H1 (cell line): ENCODE data around the gene NOL3. TPM values are rescaled to one million over a fixed set of nuclear protein-coding genes. Genes with fewer than 3 reads are reported as not detected.

ENCODE experiments used
- CTCF ChIA-PET: fragments of 300-600 bp; sonication (Branson Sonifier 250); formaldehyde crosslinking; loops from one replicate; lab custom pipeline; 2021; ENCODE audit not compliant: partially characterized antibody; lab: Charles Lee
- POLR2A ChIA-PET: fragments of 300-600 bp; sonication (Branson Sonifier 250); formaldehyde crosslinking; loops from one replicate; lab custom pipeline; 2021; ENCODE audit warnings: inconsistent platforms; ENCODE audit not compliant: partially characterized antibody; lab: Charles Lee
- DNase-seq, 2 experiments: peaks; one replicate each; pipeline versions ENCODE4 v3.0.0 to v3.0.0-alpha.2; 2010 to 2022; ENCODE audit warnings: low spot score in 2 of 2, low read depth in 1 of 2, mixed read lengths in 1 of 2
- FAIRE-seq: peaks from 2 replicates; lab custom pipeline; 2011; peaks lifted over from hg19 to GRCh38; lab: Jason Lieb, UNC
- H2AFZ ChIP-seq: 2 replicates; pipeline ENCODE4 v1.8.1; 2012; ENCODE audit warnings: low read length, inconsistent platforms
- H2AK5ac ChIP-seq: 2 replicates; pipeline ENCODE4 v1.6.1; 2013; ENCODE audit warnings: low read depth, low read length
- H2BK120ac ChIP-seq: replicated peaks from 2 replicates; pipeline ENCODE3; 2013; ENCODE audit warnings: low read depth, low read length, inconsistent platforms
- H2BK12ac ChIP-seq: 2 replicates; pipeline ENCODE4 v1.6.1; 2013; ENCODE audit warnings: low read depth, low read length
- H2BK15ac ChIP-seq: 2 replicates; pipeline ENCODE4 v1.6.1; 2013; ENCODE audit warnings: low read length
- H2BK20ac ChIP-seq: 2 replicates; pipeline ENCODE4 v1.6.1; 2013; ENCODE audit warnings: low read length
- H2BK5ac ChIP-seq: 2 replicates; pipeline ENCODE4 v1.6.1; 2013; ENCODE audit warnings: low read depth, low read length
- H3K14ac ChIP-seq: 2 replicates; pipeline ENCODE4 v1.6.1; 2013; ENCODE audit warnings: inconsistent platforms; ENCODE audit not compliant: insufficient read length
- H3K18ac ChIP-seq: 2 replicates; pipeline ENCODE4 v1.6.1; 2013; ENCODE audit warnings: low read length; ENCODE audit errors: extremely low read depth
- H3K23ac ChIP-seq: 2 replicates; pipeline ENCODE4 v1.6.1; 2013; ENCODE audit warnings: inconsistent platforms; ENCODE audit not compliant: insufficient read length
- H3K23me2 ChIP-seq: 2 replicates; pipeline ENCODE4 v1.6.1; 2013; ENCODE audit warnings: low read depth, low read length
- H3K27ac ChIP-seq: 2 replicates; pipeline ENCODE4 v1.6.1; 2011; ENCODE audit warnings: low read depth, low read length, inconsistent platforms
- H3K27me3 ChIP-seq, 4 experiments: replicated peaks in 1 of 4; 1 replicate in 1 of 4; 2 replicates in 3 of 4; pipeline versions ENCODE4 v1.6.1 to v1.8.1; 2011 to 2013; ENCODE audit warnings: low read length in 3 of 4, mild to moderate bottlenecking in 3 of 4, inconsistent platforms in 2 of 4, mixed read lengths in 2 of 4, moderate library complexity in 1 of 4; ENCODE audit not compliant: control insufficient read depth in 3 of 4, insufficient read depth in 3 of 4; ENCODE audit errors: extremely low read depth in 1 of 4
- H3K36me3 ChIP-seq, 4 experiments: 2 replicates each; pipeline versions ENCODE4 v1.6.1 to v1.8.1; 2011 to 2013; ENCODE audit warnings: mild to moderate bottlenecking in 4 of 4, low read length in 3 of 4, moderate library complexity in 2 of 4, control low read depth in 1 of 4, inconsistent platforms in 1 of 4; ENCODE audit not compliant: insufficient read depth in 4 of 4, control insufficient read depth in 2 of 4
- H3K4ac ChIP-seq: replicated peaks from 2 replicates; pipeline ENCODE3; 2013; ENCODE audit warnings: low read length, low read depth, mixed read lengths, inconsistent platforms; ENCODE audit not compliant: insufficient read length
- H3K4me1 ChIP-seq, 4 experiments: replicated peaks in 1 of 4; 1 replicate in 1 of 4; 2 replicates in 3 of 4; pipeline versions ENCODE4 v1.6.1 to v1.8.1; 2011 to 2013; ENCODE audit warnings: low read length in 3 of 4, inconsistent platforms in 2 of 4, mixed read lengths in 1 of 4; ENCODE audit not compliant: insufficient read depth in 4 of 4, control insufficient read depth in 3 of 4
- H3K4me2 ChIP-seq, 2 experiments: 2 replicates each; pipeline versions ENCODE4 v1.6.1 to v1.8.1; 2011 to 2013; ENCODE audit warnings: low read depth in 2 of 2, low read length in 2 of 2, control low read depth in 1 of 2, inconsistent platforms in 1 of 2, mild to moderate bottlenecking in 1 of 2; ENCODE audit not compliant: insufficient read depth in 1 of 2
- H3K4me3 ChIP-seq, 4 experiments: fragments of 200-600, 300-600 bp in 1 of 4; sonication (generic), shearing (Covaris generic), sonication (Bioruptor Twin) in 1 of 4; 2 replicates each; pipeline versions ENCODE4 v1.5.1 to v1.8.1; 2011 to 2016; ENCODE audit warnings: low read length in 4 of 4, low read depth in 3 of 4, control low read depth in 2 of 4, inconsistent platforms in 2 of 4, mild to moderate bottlenecking in 2 of 4, mixed read lengths in 1 of 4, moderate library complexity in 1 of 4; ENCODE audit not compliant: insufficient read depth in 2 of 4; ENCODE audit errors: extremely low read depth in 1 of 4
- H3K56ac ChIP-seq: replicated peaks from 2 replicates; pipeline ENCODE3; 2013; ENCODE audit warnings: low read depth, mild to moderate bottlenecking, mixed read lengths, low read length, inconsistent platforms; ENCODE audit not compliant: insufficient read length
- H3K79me1 ChIP-seq: 2 replicates; pipeline ENCODE4 v1.6.1; 2013; ENCODE audit warnings: low read depth, low read length, control low read depth
- H3K79me2 ChIP-seq, 2 experiments: 2 replicates each; pipeline versions ENCODE4 v1.6.1 to v1.8.1; 2012 to 2013; ENCODE audit warnings: low read length in 2 of 2, mild to moderate bottlenecking in 2 of 2, inconsistent platforms in 1 of 2; ENCODE audit not compliant: insufficient read depth in 2 of 2, control insufficient read depth in 1 of 2
- H3K9ac ChIP-seq, 4 experiments: replicated peaks in 1 of 4; 1 replicate in 1 of 4; 2 replicates in 3 of 4; pipeline versions ENCODE4 v1.6.1 to v1.8.1; 2011 to 2013; ENCODE audit warnings: low read depth in 3 of 4, low read length in 3 of 4, control low read depth in 2 of 4, mild to moderate bottlenecking in 2 of 4, moderate library complexity in 2 of 4, inconsistent platforms in 1 of 4; ENCODE audit errors: extremely low read depth in 1 of 4
- H3K9me3 ChIP-seq, 2 experiments: 2 replicates each; pipeline versions ENCODE4 v1.6.1 to v1.8.1; 2012 to 2013; ENCODE audit warnings: mild to moderate bottlenecking in 2 of 2, moderate library complexity in 2 of 2, control low read depth in 1 of 2, inconsistent platforms in 1 of 2, low read depth in 1 of 2, low read length in 1 of 2, mixed read lengths in 1 of 2; ENCODE audit not compliant: insufficient read depth in 2 of 2
- H4K20me1 ChIP-seq, 2 experiments: replicated peaks in 1 of 2; 2 replicates each; pipeline versions ENCODE3 to v1.8.1; 2011 to 2013; ENCODE audit warnings: inconsistent platforms in 2 of 2, low read length in 2 of 2, mild to moderate bottlenecking in 1 of 2; ENCODE audit not compliant: insufficient read depth in 2 of 2, control insufficient read depth in 1 of 2
- H4K5ac ChIP-seq: 2 replicates; pipeline ENCODE4 v1.6.1; 2013; ENCODE audit warnings: low read length, low read depth, mixed read lengths, inconsistent platforms; ENCODE audit not compliant: insufficient read length
- H4K8ac ChIP-seq: 2 replicates; pipeline ENCODE4 v1.8.0; 2013; ENCODE audit warnings: mild to moderate bottlenecking, moderate library complexity, low read length, inconsistent platforms; ENCODE audit not compliant: insufficient read depth; ENCODE audit errors: extremely low read depth
- H4K91ac ChIP-seq: replicated peaks from 2 replicates; pipeline ENCODE3; 2013; ENCODE audit warnings: low read length, mixed read lengths, inconsistent platforms; ENCODE audit not compliant: insufficient read length
- CBX5 ChIP-seq: fragments of 300-800, 300-1000 bp; sonication (generic); IDR thresholded peaks from 2 replicates; pipeline ENCODE4 v1.7.1; 2016; ENCODE audit warnings: antibody characterized with exemption, low read length, low read depth
- CHD1 ChIP-seq: IDR thresholded peaks from 2 replicates; pipeline ENCODE4 v1.6.1; 2012; ENCODE audit warnings: low read depth, low read length, improper control_type of control experiment
- GABPA ChIP-seq: IDR thresholded peaks from 2 replicates; pipeline ENCODE4 v1.6.1; 2011; ENCODE audit warnings: mild to moderate bottlenecking, low read length, moderate library complexity, borderline replicate concordance; ENCODE audit not compliant: insufficient read depth
- KDM1A ChIP-seq: fragments of 200-600, 300-600 bp; sonication (generic); IDR thresholded peaks from 2 replicates; pipeline ENCODE4 v1.7.1; 2016; ENCODE audit warnings: mild to moderate bottlenecking, low read length, borderline replicate concordance
- KDM5A ChIP-seq: fragments of 200-600 bp; IDR thresholded peaks from 2 replicates; pipeline ENCODE4 v1.7.1; 2012; ENCODE audit warnings: mild to moderate bottlenecking, low read length, inconsistent platforms, mixed read lengths
- POLR2AphosphoS5 ChIP-seq: IDR thresholded peaks from 2 replicates; pipeline ENCODE4 v1.6.1; 2011; ENCODE audit warnings: low read depth, low read length
- SIN3A ChIP-seq, 2 experiments: IDR thresholded peaks in 1 of 2; conservative IDR thresholded peaks in 1 of 2; 2 replicates each; pipeline ENCODE4 v1.6.1; 2011 to 2012; ENCODE audit warnings: low read length in 2 of 2, improper control_type of control experiment in 1 of 2, low read depth in 1 of 2, mild to moderate bottlenecking in 1 of 2
- YY1 ChIP-seq: IDR thresholded peaks from 2 replicates; pipeline ENCODE4 v1.6.1; 2011; ENCODE audit warnings: low read depth, mild to moderate bottlenecking, low read length
- WGBS, 2 experiments: shearing (Covaris generic) in 1 of 2; methylation state at CpG; one replicate each; pipeline versions ENCODE4 v1.1.6 to v1.1.7; 2013 to 2015; ENCODE audit warnings: low lambda C conversion rate in 2 of 2, mixed read lengths in 2 of 2, inconsistent platforms in 1 of 2, low coverage in 1 of 2, missing lambda C conversion rate in 1 of 2; ENCODE audit not compliant: insufficient replicate concordance in 2 of 2, insufficient coverage in 1 of 2, insufficient read length in 1 of 2; ENCODE audit errors: extremely low coverage in 1 of 2, missing lambda C conversion rate in 1 of 2; 5-methylcytosine and 5-hydroxymethylcytosine counted together
- polyA plus RNA-seq, 7 experiments: library from polyadenylated mRNA; depleted of rRNA in 3 of 7; stranded (reverse) in 5 of 7; unstranded in 2 of 7; fragments of >200 nt in 5 of 7; fragments of 200-250 nt in 2 of 7; gene quantifications; 1 replicate in 5 of 7; 2 replicates in 1 of 7; 4 replicates in 1 of 7; pipeline versions ENCODE4 v1.2.1 to v1.2.3, GENCODE V29; 2011 to 2013; ENCODE audit warnings: missing spikeins in 2 of 7, mixed read lengths in 2 of 7
- total RNA-seq: library from RNA; stranded (reverse); fragmentation: NEBNext Ultra II Directional; extraction: Animal tissue kit (Norgen Biotek cat#: 25700); gene quantifications from 2 replicates; pipeline ENCODE4 v1.2.1, GENCODE V29; 2021
- TF ChIP-seq, protein P1 (sequence below): IDR thresholded peaks from 2 replicates; pipeline ENCODE4 v1.6.1; 2011; ENCODE audit warnings: low read length, improper control_type of control experiment
- TF ChIP-seq, protein P2 (sequence below): IDR thresholded peaks from 2 replicates; pipeline ENCODE4 v1.6.1; 2012; ENCODE audit warnings: low read length, inconsistent platforms

Gene NOL3
- total and polyA plus RNA-seq, 2 of the 8 experiments (the other 6 are each of a cell fraction or from before 2014, with no cell fraction given), result 2.2 to 4.6 TPM

DNA sequence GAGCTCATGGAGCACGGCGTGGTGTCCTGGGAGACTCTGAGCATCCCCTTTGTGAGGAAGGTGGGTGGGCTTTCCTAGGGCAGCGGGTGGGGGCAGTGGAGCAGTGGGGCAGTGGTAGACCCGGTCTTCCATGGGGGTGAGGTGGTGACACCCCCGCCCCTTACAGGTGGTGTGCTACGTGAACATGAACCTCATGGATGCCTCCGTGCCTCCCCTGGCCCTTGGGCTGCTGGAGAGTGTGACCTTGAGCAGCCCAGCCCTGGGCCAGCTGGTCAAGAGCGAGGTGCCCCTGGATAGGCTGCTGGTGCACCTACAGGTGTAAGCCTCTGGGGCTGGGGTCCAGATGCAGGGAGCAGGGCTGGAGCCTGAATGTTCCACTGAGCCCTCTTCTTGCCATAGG, 30.2 kb downstream of the NOL3 start:
- 88% methylated on average over 8 of the region's 8 CpGs; no CpG with 5 or more reads in 1 of the 2 experiments for WGBS, 2 experiments
- H2BK15ac ChIP-seq, result 0 out of 2 replicates have a peak overlapping the region, but pooled peaks have one; percentile 61

More for the DNA sequence above, 30.2 kb downstream of the NOL3 start:
- Histone ChIP-seq H3K23ac (no peak overlapping the region), H4K91ac (no peak overlapping the region), H3K27ac (no peak overlapping the region), H3K18ac (peak overlapping the region; percentile 48; the same call in 1 of the 2 replicates), H3K27me3 (no peaks in the 10 kb centered on the region), H3K9ac (no peak overlapping the region), H3K56ac (no peak overlapping the region), H3K36me3 (peaks cover 13 to 25% (median 24%) of the 10 kb centered on the region in 4 experiments), H2BK20ac (no peak overlapping the region), H2BK120ac (no peak overlapping the region), H3K23me2 (peaks cover 6% of the 10 kb centered on the region; the same call in 1 of the 2 replicates), H3K4me2 (peak overlapping the region; percentile 61 to 99; a peak in 2 of 4 replicates), H2AFZ (no peak overlapping the region), H3K4ac (no peak overlapping the region), H4K20me1 (peaks cover 1 to 14% of the 10 kb centered on the region in 2 experiments), H2BK5ac (no peak overlapping the region), H2AK5ac (peak overlapping the region; percentile 48; the same call in 1 of the 2 replicates), H4K8ac (peak overlapping the region; percentile 19; the same call in 1 of the 2 replicates), H3K79me2 (no peaks in the 10 kb centered on the region), H3K14ac (no peak overlapping the region), H3K9me3 (no peaks in the 10 kb centered on the region), H4K5ac (no peak overlapping the region), H3K4me3 (peak overlapping the region in 2 of 4 experiments; percentile 9 to 75; a peak in 2 of 8 replicates), H2BK12ac (0 out of 2 replicates have a peak overlapping the region, but pooled peaks have one; percentile 3), H3K4me1 (peaks cover 0 to 12% (median 8%) of the 10 kb centered on the region in 4 experiments; a peak in 4 of 7 replicates), H3K79me1 (no peaks in the 10 kb centered on the region)
- no peak for FAIRE-seq
- TF ChIP-seq POLR2AphosphoS5, result no peak
- no peak for TF ChIP-seq GABPA
- no peak for TF ChIP-seq KDM1A
- TF ChIP-seq CHD1, result no peak
- TF ChIP-seq, protein P1, sequence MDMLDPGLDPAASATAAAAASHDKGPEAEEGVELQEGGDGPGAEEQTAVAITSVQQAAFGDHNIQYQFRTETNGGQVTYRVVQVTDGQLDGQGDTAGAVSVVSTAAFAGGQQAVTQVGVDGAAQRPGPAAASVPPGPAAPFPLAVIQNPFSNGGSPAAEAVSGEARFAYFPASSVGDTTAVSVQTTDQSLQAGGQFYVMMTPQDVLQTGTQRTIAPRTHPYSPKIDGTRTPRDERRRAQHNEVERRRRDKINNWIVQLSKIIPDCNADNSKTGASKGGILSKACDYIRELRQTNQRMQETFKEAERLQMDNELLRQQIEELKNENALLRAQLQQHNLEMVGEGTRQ, result no peak
- no peak for TF ChIP-seq YY1
- no peak for TF ChIP-seq SIN3A (conservative IDR thresholded peaks at IDR 0.05 in 1 of 2, IDR thresholded peaks at IDR 0.05 in 1 of 2; ENCODE audit: low read depth in 1 of 2, low read length in 2 of 2)
- no peak for TF ChIP-seq KDM5A
- TF ChIP-seq, protein P2, sequence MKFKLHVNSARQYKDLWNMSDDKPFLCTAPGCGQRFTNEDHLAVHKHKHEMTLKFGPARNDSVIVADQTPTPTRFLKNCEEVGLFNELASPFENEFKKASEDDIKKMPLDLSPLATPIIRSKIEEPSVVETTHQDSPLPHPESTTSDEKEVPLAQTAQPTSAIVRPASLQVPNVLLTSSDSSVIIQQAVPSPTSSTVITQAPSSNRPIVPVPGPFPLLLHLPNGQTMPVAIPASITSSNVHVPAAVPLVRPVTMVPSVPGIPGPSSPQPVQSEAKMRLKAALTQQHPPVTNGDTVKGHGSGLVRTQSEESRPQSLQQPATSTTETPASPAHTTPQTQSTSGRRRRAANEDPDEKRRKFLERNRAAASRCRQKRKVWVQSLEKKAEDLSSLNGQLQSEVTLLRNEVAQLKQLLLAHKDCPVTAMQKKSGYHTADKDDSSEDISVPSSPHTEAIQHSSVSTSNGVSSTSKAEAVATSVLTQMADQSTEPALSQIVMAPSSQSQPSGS, result no peak
- no peak for TF ChIP-seq CBX5
- POLR2A ChIA-PET, result interaction anchor here (0.6 to 2.0 kb wide), 5 partner anchors 9 to 75 kb away, joined by 3 to 7 read pairs (median 3); partner anchors contain the start of gene TMEM208
- CTCF ChIA-PET, result interaction anchor here (0.7 to 8.7 kb wide), 20 partner anchors 9 to 249 kb away, joined by 3 to 111 read pairs (median 3); partner anchors contain the start of genes EXOC3L1, MATCAP1 and NOL3
- DNase-seq, result no peak
